Dermis blood vessel endothelial cell (primary cell): ENCODE results near the gene TRIM13. TPM values are rescaled to one million over a fixed set of nuclear protein-coding genes. Genes with fewer than 3 reads are reported as not detected.
"Not testable (repeated sequence)": the region's sequence is repeated elsewhere in the genome, so short reads cannot be mapped to it uniquely, and the experiment has no call there.

Experiments used
- DNase-seq: peaks from one replicate; pipeline ENCODE4 v3.0.0; 2010
- total RNA-seq: library from RNA; depleted of rRNA; stranded (reverse); fragments of >200 nt; gene quantifications from 2 replicates; pipeline ENCODE4 v1.2.3, GENCODE V29; 2014

TRIM13 gene
- total RNA-seq, 1 donor from 2014 or later: 53.6 TPM

GRCh38 chr13:49997955-49998354, 1.1 kb downstream of the TRIM13 start:
- DNase-seq: peak; percentile 8

DNA sequence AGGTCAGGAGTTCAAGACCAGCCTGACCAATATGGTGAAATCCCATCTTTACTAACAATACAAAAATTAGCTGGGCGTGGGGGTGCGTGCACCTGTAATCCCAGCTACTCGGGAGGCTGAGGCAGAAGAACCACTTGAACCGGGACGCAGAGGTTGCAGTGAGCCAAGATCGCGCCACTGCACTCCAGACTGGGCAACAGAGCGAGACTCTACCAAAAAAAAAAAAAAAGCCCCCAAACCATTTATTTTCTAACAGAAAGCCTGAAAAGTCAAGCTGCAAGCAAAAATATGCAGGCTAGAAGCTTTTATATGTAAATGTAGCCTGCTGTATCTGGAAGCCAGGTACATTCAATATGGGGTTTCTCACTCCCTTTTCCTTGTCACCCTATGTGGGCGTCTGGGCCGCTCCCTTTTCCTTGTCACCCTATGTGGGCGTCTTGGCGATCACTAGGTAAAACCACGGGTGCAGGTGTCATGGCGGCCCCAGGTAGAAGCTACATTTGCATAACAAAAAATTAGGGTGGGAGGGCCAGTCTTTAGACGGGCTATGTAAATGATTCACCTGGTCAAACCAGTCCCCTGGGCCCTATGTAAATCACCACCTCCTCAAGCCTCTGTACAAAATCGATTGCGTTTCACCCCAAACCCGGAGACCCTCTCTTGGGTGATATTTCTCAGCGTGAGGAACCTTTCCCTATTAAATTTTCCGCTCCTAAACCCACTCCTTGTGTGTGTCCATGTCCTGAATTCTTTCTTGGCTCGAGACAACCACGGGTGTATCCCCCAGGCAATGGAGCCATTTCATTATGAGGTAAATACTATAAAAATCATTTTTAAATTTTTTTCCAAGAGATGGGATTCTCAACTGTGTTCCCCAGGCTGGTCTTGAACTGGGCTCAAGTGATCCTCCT, 2.1 kb downstream of the TRIM13 start:
- no peak for DNase-seq

- DNase-seq: no peak
Measured at GRCh38 chr13:50001287-50001686, 4.4 kb downstream of the TRIM13 start.

GRCh38 chr13:50006426-50007135, 9.7 kb downstream of the TRIM13 start:
- DNase-seq: peak; percentile 31

- DNase-seq: no peak
Measured at GRCh38 chr13:50011461-50011860, 14.6 kb downstream of the TRIM13 start.

- no peak for DNase-seq
Measured at GRCh38 chr13:50012396-50013169, 15.7 kb downstream of the TRIM13 start.

DNA sequence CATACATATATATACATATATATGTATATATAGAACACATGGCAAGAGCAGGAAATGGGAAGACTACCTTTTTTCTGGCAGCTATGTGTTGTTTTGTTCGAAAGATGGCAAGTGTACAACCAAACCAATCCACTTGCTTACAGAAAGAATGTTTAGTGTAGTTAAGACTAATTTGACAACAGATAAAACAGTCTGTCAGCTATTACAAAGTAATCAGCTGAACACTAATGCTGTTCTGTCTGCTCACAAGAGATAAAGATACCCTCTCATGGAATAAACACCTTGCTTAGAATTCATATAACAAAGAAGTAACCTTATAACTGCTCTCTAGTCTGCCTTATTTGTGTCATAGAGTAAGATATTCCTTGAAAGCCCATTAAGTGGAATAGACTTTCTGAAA, 17.5 kb downstream of the TRIM13 start:
- no peak for DNase-seq

DNA sequence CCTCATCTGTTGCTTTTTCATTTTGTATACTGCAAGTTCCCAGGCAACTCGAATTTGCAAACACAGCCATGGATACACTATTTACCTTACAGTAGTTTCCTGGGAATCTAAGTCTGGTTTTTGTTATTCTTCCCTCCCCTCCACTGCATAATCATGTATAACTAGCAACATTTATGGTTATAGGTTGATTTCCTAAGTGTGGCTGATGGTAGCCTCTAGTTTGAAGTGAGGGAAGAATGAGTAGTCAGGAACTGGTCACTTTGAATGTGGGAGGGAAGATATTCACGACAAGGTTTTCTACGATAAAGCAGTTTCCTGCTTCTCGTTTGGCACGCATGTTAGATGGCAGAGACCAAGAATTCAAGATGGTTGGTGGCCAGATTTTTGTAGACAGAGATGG, 18.4 kb downstream of the TRIM13 start, which contains the start of gene KCNRG:
TSS of gene KCNRG (plus strand) at position 187 of the 400 bp plus-strand sequence. CDS start at position 237, 50 bp downstream.
- DNase-seq: peak; percentile 46

DNA sequence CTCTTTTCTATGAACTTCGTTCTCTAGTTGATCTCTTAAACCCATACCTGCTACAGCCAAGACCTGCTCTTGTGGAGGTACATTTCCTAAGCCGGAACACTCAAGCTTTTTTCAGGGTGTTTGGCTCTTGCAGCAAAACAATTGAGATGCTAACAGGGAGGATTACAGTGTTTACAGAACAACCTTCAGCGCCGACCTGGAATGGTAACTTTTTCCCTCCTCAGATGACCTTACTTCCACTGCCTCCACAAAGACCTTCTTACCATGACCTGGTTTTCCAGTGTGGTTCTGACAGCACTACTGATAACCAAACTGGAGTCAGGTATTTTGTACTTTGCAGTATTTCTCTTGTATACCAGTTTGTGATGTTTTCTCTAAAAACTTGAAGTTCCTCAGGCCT, 18.9 kb downstream of the TRIM13 start:
- DNase-seq: no peak

DNA sequence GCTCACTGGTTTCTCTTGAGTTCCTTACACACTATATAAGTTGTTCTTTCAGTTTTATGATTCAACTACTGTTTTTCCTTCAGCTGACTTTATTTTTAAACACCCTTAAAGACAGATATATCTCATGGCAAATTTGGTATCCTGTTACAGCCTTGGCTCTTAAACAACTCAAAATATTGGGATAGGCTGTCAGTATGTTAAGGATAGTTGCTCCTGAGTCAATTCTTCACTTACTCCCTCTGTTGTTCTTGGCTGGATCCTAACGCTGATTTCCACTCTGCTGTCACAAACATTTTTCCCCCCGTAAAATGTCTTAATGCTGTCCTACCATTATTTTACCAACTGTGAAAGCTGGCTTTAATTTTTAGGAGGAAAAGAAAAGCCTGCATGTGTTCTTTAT, 19.6 kb downstream of the TRIM13 start:
- DNase-seq: no peak

GRCh38 chr13:50017819-50018218, 21.0 kb downstream of the TRIM13 start:
- no peak for DNase-seq

DNA sequence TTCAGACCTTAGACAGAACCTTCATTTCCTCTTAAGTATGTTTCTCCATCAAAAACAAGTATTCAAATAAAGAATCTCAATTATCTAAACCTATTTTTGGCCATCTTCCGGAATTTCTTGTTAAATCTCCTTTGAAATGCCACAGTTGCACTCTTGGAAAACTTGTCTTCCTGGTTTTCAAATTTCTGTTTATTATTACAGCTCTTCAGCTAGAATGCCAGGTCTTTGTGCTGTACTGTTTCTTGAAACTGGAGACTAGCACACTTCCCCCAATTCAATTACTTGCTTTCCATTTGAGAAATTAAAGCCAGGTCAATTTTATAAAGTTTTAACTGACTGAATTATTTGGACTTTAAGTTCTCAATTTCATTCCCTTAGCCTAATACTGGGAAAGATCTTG, 28.6 kb downstream of the TRIM13 start:
- DNase-seq: peak; percentile 44

GRCh38 chr13:50026788-50027473, 30.1 kb downstream of the TRIM13 start:
- no peak for DNase-seq

DNA sequence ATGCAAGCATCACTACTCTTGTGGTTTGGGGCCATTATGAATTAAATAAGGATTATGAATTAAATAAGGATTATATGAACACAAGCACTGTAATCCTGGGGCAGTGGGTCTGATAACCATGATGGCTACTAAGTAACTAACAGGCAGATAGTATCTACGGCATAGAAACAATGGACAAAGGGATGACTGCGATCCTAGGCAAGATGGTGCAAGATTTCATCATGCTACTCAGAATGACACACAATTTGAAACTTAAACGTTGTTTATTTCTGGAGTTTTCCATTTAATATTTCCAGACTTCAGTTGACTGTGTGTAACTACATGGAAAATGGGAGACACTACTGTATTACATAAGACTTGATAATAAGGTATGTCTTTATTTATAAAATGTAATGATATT, 33.5 kb downstream of the TRIM13 start:
- no peak for DNase-seq

DNA sequence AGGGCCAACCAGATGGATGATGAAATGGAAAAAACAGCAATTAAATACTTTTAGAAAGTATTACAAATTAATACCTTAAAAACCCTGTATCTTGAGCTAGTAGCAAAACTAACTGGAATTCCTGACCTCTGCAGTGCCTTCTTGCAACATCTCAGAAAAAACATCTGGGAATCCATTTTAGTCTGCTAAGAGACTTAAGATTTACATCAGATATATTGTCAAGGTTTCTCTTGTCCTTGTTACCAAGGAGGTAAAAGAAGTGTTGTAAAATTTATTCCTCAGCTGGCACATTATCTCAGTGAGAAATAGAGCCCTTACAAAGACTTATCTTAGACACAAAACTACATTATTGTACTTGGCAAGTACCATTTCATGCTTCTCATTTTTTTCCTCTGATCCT, 36.9 kb downstream of the TRIM13 start:
- DNase-seq: no peak

- DNase-seq: no peak
Measured at GRCh38 chr13:50037788-50038187, 40.9 kb downstream of the TRIM13 start.

- no peak for DNase-seq
Measured at GRCh38 chr13:50038266-50038665, 41.4 kb downstream of the TRIM13 start.

GRCh38 chr13:50052478-50052877, 55.6 kb downstream of the TRIM13 start:
- DNase-seq: no peak

GRCh38 chr13:50053844-50054243, 57.0 kb downstream of the TRIM13 start:
- no peak for DNase-seq

DNA sequence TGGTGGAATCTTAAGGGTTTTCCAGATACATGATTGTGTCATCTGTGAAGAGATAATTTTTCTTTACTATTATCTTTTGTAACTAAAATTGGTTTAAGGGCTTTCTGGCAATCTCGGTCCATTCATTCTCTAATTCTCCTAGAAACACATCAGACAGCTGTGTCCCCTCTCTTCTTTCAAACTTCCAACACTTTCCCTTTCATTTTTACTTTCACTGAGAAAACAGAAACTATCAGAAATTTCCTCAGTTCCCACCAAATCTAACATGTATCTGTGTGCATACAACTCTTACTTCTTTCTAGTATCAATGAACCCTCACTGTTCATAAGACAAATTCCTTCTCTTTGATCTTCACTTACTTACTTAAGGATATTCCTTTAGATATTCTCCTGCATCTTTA, 58.6 kb downstream of the TRIM13 start:
- no peak for DNase-seq

- DNase-seq: no peak
Measured at GRCh38 chr13:50060718-50061117, 63.9 kb downstream of the TRIM13 start.

DNA sequence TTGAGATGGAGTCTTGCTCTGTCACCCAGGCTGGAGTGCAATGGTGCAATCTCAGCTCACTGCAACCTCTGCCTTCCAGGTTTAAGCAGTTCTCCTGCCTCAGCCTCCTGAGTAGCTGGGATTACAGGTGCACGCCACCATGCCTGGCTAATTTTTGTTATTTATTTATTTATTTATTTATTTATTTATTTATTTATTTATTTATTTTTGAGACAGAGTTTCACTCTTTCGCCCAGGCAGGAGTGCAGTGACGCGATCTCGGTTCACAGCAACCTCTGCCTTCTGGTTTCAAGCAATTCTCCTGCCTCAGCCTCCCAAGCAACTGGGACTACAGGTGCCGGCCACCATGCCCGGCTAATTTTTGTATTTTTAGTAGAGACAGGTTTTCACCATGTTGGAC, 65.5 kb downstream of the TRIM13 start:
- not testable (repeated sequence) for DNase-seq
